UCSD-AML1 (cell line): ENCODE measurements around the gene CHST3.
"Not testable (repeated sequence)": the region's sequence is repeated elsewhere in the genome, so short reads cannot be mapped to it uniquely, and the experiment has no call there.

ENCODE experiments used
- DNase-seq: peaks from one replicate; lab custom pipeline; 2025; ENCODE audit not compliant: unreplicated experiment; lab: John Stamatoyannopoulos, UW

The CHST3 gene

DNA sequence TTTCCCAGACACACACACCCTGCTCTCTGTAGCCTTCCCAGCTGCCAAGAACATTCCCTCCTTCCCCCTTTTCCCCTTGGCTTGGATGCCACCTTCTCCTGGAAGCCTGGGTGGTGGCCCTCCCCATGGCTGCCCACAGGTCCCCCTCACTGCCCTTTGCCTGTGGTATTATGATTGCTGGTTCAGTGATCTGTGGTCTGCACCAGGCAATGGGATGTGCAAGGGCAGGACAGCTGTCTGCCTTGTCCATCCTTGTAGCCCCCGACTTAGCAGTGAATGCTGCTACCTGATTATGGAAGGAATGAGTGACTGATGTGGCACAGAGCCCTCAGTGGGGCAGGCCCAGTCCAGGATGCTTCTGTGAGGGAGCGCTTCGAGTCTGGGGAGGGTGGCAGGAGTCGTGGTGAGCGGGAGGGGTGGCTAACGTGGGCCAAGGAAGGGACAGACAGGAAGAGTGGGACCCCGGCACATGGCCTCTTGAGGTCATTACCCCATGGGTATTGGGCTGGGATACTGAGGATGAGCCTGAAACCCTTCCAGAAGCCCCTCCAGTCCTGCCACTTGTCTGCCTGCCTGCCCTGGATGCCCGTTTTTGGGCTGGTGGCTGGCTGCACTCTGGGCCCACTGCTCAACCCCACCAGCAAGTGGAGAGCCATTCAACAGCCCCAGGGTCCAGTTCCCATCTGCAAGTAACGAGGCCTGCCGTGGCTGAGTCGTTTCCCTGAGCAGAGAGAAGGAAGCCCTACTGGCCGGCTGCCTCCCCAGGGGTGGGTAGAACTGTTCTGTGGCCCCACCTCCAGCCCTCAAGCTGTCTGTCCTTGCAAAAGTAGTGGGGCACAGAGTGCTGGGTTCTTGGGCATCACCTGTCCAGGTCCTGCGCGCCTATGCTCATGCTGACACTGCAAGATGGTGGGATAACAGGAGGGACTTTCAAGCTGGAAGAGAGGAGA lies 8.8 kb downstream of the CHST3 start:
- no peak for DNase-seq

DNA sequence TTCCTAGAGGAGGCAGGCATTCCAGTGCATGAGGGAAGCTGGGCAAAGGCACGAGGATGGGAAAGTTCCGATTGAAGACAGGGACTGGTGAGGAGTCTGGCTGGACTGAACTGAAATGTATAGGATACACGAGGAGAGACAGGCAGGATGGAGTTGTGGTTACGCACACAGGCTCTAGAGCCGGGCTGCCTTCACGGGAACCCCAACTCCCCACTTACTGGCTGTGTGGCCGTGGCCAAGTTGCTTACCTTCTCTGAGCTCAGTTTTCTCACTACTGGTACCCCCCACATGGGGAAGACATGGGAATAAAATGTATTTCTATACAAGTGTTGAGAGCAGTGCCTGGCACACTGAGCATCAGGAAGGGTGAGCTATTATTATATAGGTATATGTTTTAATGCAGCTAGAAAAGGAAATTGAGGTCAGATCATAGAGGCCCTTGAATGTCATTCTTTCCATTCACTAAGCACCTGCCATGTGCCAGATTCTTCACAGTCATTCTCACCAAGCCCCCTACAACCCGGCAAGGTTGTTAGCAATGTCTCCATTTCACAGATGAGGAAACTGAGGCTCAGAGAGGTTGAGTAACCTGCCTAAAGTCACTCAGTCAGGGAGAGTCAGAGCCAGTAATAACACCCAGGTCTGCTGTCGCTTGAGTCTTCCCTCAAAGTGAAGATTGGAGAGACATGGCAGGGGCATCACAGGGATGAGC lies 9.7 kb downstream of the CHST3 start:
- DNase-seq: no peak

DNA sequence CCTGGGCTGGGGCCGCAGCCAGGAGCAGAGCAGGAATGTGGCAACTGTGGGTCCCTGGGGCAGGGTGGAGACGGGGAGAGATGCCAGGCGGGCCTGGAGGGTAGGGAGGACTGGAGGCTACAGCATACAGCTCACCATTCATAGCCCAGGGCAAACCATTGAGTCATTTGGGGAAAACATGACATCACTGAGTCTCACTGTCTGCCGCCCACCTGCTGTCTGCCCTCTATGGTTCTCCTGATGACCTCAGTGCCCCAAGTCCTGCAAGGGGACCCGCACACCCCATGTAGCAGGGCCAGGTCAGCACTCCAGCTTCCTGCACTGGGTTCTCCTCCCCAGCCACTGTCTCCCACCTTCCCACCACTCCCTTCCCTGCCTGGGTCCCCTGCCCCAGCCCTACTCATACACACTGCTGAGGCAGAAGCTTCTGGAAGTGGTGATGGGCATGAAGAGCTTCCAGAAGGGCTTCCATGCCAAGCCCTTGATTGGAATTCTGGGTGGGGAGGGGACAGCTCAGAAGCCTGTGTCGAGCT lies 10.4 kb downstream of the CHST3 start:
- no peak for DNase-seq

DNA sequence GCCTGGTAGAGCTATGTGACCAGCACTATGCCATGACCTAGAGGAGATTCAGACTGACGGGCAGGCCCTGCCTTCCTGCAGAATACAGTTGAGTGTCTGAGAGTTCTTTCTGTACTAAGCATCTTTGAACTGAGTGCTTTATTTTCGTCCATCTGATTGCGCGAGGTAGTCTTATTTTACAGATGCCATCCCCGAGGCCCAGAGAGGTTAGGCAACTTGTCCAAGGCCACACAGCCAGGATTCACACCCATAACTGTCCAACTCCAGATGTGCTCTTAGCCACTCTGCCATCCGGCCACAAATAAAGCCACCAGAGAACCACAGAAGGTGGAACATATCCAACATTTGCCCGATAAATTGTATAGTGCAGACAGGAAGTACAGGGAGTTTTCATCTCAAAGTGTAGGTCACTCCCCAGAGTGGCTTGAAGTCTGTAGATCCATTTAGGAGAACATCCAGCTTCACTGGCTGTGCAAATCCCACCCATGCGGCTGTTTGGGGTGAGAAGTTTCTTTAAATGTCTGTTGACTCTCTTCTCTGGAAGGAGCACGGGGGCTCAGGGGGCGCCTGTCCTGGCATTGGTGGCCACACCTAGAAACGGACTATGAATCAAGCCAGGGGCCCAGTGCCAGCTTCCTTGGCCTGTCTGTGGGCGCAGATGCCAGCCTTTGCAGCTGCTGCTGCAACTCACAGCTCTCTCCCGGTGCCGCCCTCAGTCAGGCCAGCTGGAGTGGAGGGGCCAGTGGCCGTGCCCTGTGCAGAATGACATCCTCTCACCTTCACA lies 11.1 kb downstream of the CHST3 start:
- DNase-seq: no peak

DNA sequence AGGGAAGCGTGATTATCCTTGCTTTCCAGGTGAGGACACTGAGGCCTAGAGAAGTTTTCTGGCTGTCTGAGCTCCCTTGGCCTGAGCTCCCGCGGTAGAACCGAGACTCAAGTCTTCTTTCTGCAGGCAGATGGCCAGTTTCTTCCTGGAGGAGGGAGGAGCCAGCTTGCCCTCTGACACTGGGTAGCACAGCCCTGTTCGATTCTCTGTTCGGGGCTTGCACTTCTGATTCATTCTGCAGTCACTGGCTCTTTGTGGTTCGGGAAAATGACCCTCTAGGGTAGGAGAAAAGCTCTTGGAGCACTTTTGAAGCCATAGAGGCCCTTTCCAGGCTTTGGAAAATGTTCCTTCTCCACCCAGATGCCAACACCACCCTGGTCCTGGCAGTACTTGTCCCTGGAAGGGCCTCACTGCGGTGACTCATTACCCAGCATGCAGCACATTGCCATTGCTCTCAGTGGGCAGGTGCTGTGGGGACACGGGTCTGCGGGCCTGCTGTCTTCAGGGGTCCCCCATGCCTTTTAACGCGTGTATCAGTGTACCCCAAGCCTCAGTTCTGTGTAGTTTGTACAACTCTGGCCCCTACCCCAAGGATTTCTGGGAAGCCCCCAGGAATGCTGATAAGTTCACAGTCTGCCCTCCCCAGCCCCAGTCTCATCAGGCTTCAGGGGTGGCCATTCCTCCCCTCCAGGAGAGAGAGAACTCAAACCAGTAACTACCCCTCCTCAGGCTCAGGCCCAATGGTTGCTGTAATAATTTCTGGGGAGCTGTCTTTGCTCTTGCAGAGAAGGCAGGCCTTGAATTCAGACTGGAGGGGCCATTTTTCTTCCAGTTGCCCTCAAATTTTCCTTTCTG lies 11.9 kb downstream of the CHST3 start:
- no peak for DNase-seq

DNA sequence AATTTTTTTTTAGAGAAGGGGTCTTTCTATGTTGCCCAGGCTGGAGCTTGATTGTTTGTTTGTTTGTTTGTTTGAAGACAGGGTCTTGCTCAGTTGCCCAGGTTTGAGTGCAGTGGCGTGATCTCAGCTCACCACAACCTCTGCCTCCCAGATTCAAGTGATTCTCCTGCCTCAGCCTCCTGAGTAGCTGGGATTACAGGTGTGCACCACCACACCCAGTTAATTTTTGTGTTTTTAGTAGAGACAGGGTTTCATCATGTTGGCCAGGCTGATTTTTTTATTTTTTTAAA lies 13.4 kb downstream of the CHST3 start:
- not testable (repeated sequence) for DNase-seq

DNA sequence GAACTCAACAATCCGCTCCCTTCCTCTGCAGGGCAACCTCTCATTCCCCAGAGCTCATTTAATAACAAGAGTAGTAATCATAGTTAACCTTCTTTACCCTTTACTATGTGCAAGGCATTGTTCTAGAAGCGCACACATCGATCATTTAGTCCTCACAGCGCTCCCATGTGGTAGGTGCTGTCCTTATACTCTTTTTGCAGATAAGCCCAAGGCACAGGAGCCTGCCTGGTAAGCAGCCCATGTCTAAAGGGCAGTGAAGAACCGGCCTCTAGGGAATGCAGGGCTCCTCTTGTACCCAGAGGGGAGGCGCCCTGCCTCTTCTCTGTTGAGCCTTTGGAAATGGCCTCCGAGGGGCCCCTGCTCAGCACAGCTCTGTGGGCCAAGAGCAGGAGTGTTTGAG lies 14.3 kb downstream of the CHST3 start:
- DNase-seq: no peak

DNA sequence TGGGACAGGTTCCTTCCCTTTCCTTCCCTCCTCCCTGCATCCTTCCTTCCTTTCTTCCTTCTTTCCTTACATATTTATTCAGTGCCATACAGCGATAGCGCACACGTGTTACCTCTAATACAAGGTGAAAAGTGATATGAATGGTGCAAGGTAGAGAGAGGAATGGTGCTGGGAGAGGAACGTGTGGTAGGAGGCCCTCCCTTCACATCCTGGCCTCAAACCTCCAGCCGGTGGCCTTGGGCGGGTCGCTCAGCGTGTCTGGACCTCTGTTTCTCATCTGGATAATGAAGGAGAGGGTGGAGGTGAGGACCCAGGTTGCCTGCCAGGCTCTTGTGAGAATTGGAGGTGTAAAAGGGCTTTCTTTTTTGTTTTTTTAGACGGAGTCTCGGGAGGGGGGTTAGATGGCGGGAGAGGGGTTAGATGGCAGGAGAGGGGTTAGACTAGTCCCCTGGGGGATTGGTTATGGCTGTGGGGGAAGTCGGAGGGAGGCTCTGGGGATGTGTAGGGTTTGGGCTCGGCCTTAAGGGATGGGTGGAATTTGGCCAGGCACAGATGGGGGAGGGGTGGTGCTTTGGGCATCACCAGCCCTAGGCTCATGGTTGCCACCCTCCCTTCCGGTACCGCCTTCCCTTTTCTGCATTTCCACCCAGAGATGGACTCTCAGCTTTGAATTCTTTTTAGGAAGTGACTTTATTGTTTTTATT lies 14.9 kb downstream of the CHST3 start:
- no peak for DNase-seq

DNA sequence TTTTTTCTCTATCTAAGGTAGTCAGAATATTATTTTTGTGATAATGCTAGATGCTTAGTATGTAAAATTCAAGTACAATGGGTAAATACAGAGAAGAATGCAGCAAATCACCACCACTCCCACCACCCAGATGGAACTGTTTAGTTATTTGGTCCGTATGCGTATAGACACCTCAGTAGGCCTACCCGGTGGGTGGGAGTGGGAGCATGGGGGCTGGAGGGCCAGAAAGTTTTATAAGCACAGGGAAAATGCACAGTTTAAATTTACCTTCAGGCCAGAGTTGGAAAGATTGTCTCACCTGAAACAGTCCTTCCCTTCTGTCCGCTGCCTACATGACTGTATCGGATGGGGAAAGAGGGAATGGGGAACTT lies 15.5 kb downstream of the CHST3 start:
- DNase-seq: no peak

DNA sequence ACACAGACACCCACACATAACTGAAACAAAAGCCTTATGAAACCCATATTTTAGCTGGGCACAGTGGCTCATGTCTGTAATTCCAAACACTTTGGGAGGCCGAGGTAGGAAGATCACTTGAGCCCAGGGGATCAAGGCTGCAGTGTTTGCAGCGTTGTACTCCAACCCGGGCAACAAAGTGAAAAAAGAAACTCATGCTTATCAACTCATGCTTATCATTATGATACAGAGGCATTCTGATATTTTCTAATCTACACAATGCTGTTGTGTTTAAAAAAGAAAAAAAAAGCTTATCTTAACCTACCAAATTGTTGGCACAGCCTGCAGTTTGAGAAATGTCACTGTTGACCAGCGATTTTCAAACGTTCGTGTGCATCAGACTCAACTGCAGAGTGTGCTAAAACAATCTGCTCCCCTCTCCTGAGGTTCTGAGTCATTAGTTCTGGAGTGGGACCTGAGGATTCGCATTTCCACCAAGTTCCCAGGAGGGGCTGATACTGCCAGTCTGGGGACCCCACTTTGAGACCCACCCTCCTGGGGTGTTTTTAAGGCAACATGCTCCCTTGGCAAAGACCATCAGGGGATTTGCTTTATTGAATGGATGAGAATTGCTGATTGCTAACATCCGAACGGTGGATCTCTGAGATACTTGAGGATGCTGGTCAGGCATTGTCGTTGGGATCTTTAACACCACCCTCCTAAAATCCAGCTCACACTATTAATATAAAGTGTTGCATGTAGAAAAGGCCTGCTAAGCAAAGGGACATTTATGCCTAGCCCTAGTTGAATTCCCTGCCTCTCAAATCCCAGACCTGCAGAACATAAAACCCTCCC lies 16.2 kb downstream of the CHST3 start:
- no peak for DNase-seq

DNA sequence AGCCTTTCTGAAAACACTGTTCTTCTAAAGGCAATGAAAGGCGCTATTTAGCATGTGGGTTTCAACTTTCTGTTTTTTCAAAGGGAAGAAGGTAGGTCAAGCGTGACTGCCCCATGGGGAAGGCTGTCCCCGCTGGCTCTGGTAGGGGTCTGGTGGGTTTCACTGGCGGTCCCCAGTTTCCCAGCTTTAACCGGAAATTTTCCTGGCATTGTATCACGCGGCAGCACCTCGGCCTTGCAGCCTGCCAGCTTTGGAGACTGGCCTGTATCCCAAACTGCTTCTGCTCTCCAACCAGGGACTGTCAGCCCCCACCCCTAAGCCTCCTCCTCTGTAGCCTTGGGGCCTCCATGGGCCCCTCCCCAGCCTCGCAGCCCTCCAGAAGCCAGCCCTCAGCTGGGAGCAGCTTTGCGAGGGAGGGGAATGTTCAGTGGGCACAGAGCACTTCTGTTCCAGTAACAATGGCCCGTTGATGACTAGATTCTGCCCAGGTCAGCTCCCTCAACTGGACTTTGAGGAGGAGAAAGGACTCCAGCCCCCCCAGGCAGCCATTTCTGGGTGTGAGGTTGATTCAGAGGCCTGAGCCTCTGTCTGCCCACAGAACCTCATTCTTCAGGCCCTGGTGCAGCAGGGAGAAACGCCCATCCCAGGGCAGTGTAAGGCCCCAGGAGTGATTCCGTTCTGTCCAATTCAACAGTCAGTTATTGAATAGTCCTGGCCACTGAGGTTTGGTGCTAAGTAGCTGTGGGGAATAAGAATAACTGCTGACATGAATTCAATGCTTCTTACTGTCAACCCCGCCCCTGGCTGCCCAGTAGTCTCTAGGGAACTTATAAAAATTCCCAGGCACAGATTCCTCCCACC lies 17.1 kb downstream of the CHST3 start:
- DNase-seq: no peak

DNA sequence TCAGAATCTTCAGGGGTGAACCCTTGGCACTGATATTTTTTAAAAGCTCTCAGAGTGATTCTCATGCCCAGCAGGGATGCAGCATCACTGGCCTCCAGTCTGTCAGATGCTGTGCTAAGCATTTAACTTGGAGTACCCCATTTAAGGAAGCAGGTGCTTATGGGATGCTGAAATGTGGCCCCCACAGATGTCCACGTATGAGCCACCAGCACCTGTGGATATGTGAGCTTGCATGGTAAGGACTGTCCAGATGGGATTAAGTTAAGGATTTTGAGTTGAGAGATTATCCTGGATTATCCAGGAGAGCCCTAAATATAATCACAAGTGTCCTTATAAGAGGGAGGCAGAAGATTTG lies 17.7 kb downstream of the CHST3 start:
- DNase-seq: no peak

DNA sequence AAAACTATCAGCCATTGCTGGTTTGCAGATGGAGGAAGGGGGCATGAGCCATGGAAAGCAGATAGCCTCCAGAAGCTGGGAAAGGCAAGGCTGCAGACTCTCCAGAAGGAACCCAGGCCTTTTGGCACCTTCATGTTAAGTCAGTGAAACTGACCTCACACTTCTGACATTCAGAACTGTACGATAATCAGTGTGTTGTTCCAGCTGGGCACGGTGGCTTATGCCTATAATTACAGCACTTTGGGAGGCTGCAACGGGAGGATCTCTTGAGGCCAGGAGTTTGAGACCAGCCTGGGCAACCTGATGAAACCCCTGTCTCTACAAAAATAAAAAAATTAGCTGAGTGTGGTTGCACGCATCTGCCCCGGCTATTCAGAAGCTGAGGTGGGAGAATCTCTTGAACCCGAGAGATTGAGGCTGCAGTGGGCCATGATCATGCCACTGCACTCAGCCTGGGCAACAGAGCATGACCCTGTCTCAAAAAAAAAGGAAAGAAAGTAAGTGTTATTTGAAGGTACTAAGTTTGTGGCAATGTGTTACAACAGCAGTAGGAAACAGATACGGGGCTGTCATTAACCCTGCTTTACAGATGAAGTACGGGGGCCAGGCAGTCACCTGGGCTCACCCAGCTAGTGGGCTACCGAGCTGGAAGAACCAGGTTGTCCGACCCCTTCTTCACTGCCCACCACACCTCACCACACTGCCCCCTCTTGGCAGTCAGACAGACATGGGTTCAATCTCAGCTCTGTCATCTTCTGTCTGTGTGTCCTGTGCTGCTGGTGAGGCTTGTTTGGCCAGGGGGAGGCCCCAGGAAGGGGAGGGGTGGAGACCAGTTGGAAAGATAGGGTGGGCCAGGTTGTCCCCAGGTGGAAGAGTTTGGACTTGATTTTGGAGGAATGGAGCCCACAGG lies 18.3 kb downstream of the CHST3 start:
- DNase-seq: no peak

DNA sequence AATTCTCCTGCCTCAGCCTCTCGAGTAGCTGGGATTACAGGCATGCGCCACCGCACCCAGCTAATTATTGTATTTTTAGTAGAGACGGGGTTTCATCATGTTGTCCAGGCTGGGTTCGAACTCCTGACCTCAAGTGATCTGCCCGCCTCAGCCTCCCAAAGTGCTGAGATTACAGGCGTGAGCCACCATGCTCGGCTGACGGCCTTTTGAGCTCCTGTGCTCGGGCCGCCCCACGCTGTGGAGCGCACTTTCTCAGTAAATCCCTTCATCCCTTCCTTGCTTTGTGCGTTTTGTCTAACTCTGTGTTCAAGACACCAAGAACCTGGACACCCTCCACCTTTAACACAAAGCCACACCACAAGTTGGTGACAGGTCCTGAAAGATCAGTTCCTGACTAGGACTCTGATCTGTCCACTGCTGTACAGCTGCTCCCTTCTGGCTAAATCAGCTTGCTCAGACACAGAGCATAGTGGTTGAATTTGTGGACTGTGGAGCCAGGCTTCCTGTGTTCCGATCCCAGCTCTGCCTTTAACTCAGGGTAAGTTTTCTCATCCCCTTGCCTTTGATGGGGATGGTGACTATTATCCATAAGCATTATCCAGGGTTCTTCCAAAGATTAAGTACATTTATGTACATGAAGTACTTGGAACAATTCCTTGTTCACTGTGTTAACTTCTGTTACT lies 20.1 kb downstream of the CHST3 start:
- DNase-seq: no peak

DNA sequence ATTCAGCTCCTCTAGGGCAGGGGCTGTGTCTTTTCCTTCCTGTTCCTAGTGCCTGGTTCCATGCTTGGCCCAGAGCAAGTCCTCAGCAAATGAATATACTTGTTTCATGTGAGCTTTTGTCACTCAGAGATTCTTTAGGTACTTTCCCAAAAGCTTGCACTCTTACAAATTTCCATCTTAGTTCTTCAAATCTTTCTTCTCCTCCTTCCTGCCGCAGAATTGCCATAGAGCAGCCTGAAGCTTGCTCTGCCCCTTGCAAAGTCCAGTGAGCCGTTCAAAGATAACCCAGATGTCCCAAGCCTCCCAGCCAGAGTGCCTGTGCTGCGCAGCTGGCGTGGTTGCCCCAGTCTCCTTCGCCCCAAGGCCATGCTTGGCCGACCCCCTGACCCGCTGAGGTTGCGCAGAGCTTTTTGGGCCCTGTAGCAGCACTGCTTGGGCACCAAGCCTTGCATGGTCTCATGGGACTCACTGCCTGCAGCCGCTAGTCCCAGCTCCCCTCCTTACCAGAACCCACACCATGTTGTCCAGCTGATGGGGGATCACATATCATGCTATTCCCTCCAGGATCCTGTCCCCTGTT lies 20.7 kb downstream of the CHST3 start:
- DNase-seq: no peak

DNA sequence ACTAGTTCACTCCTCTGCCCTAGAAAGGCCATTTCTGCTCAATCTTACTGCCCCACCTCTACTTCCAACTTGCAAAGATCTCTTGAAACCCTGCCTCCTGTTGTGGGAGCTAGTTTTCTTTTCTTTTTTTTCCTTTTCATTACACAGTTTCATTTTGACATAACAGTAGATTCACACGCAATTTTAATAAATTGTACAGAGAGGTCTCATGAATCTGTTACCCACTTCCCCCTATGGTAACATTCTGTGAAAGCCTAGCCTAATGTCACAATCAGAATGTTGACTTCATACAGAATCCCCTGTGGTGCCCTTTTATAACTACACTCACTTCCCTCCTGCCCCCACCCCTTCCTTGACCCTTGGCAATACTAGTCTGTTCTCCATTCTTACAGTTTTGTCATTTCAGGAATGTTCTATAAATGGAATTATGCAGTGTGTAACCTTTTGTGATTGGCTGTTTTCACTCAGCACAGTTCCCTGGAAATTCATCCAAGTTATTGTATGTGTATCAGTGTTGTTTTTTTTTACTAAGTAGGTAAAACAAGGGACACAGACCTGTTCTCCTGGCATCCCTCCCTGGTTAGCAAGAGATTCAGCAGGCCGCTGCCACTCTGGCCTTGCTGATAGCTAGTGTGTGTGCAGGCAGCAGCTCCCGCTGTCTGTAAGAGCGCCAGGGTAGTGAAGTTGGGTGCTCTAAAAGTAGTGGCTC lies 21.5 kb downstream of the CHST3 start:
- no peak for DNase-seq
